RCC 7860 (cell line): ENCODE results near the gene RAI1.
"Not testable (repeated sequence)": the region's sequence is repeated elsewhere in the genome, so short reads cannot be mapped to it uniquely, and the experiment has no call there.

ENCODE experiments used
- DNase-seq: peaks from one replicate; pipeline ENCODE4 v3.0.0-alpha.2; 2015; ENCODE audit warnings: low spot score
- FAIRE-seq: peaks from 2 replicates; lab custom pipeline; 2012; peaks lifted over from hg19 to GRCh38; lab: Jason Lieb, UNC

RAI1 gene

DNA sequence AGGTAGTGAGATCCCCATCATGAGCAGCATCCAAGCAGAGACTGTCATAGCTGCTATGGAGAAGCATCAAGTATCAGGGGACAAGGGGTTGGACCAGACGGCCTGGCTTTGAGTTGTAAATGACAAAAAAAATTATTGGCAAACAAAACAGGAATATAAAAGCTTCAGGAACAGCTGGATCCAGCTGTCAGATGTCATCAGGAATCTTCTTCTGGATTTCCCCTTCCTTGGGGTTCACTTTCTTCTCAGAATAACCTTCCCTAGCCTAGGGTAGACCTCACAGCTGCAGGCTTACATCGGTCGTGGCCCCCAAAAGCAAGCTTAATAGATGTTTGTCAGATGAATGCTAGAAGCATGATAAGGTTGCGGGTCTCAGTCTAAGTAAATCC, 17.2 kb upstream of the RAI1 start:
- DNase-seq (no peak), FAIRE-seq (no peak)

DNA sequence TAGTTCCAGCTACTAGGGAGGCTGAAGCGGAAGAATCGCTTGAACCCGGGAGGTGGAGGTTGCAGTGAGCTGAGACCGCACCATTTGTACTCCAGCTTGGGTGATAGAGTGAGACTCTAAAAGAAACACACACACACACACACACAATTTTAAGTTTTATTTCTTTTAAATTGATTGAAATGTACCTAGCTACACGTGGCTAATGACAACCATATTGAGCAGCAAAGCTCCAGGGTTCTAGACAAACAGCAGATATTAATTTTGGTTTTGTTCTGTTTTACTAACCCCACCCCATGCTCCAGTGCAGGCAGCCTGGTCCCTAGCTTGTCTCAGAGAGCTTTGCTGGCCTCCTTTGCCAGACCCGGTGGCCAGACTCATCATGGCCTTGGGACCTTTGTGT, 16.0 kb upstream of the RAI1 start:
- FAIRE-seq = no peak
- DNase-seq = no peak

DNA sequence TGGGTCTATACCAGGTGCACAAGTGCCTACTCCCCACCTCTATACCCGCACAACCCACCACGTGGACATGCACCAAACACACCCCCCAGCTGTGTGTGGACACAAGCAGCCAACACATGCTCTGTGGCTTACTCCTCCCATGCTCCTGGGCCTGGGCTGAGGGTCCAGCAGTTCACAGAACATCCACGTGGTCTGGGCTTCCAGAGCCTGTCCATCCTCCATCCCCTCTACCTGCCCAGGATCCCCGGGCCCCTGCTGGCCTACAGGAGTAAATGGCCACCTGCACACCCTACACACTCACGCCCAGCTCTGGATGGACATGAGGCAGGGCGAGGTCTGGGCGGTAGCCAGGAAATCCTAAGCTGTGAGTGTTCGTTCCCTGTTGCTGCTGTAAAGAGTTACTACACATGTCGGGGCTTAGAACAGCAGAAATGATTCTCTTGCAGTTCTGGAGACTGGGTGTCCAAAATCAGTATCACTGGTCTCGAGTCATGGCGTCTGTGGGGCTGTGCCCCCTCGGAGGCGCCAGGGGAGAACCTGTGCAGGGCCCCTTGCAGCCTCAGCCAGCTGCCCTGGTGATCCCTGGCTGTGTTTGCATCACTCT, 15.0 kb upstream of the RAI1 start:
- DNase-seq = peak; percentile 5
- no peak for FAIRE-seq

DNA sequence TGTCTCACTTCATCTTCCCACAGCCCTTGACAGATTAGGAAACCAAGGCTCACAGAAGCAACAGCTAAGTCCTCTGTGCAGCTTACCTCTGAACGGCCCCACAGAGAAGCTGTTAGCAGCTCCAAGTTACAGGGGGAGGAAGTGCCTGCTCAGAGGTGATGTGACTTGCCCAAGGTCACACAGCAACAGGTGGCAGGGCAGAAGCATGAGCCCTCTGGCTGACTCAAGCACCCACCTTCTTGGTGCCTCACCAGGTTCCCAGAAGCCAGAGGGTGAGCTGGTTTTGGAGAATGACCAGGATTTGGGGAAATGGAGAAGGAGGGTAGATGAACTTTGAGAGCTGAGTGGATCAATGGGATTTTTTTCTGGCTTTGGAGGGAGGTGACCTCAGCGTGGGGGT, 14.0 kb upstream of the RAI1 start:
- FAIRE-seq (no peak), DNase-seq (no peak)

DNA sequence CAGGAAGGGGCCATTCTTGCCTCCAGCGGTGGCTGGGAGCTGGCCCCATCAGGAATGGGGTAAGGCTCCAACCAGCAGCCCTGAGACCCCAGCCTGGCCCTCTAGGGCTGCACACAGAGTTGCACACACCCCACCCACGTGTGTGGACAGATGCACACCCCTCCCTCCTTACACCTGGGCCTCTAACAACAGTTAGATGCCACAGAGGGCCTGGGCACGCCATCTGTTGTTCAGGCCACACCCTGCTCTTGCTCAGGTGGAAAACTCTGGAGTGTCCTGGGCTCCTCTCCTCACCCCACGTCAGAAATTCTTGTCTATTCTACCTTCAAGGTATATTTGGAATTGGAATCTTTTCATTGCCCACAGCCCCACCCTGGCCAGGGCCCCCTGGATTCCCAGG, 13.3 kb upstream of the RAI1 start:
- no peak for FAIRE-seq
- no peak for DNase-seq

DNA sequence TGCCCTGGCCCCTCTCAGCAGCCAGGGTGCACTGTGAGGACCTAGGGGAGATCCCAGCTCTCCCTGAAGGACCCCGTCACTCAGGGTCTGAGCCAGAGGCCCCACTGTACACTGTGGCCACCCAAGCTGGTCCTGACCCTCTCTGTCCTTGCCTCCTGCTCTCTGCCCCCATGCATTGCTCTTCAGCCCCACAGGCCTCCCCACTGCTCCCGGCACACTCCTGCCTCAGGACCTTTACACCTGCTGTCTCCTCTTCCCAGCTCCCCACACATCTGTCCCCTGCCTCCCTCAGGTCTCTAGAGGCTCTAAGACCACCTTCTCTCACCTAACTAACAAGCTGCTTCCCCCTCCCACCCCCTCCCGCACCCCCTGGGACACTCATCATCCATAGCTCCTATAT, 12.9 kb upstream of the RAI1 start:
- no peak for FAIRE-seq
- DNase-seq = no peak

DNA sequence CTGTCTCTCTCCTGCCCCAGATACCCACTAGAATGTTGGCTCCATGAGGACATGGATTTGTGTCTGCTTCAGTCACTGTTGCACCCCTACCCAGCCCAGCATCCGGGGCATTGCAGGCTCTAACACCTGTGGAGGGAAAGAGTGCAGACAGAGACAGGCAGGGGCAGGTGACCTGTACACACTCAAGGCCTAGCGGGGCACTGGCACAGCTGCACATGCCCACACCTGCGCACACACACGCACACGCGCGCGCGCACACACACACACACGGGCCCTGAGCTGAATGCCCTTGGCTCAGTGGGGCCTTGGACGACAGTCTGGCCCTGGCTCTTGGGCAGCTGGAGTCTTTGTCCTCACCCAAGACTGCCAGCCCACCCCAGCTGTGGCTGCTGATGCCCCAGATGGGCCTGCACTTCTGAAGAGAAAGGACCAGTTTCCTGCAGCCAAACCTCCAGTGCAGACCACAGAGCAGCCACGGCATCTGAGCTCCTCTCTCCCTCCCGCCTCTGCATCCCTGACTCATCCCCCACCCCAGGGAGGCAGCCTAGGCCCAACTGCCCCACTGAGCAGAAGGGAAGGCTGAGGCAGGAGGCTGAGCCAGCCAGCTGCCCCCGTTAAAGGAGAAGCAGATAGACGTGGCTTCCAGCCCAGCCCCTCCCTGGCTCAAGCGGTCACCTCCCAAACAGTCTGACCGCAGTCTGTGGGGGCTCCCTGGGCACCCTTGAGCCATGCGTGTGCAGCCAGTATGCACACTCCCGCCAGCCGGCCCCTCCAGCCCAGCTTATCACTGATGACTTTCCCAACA, 12.3 kb upstream of the RAI1 start:
- no peak for DNase-seq
- no peak for FAIRE-seq

DNA sequence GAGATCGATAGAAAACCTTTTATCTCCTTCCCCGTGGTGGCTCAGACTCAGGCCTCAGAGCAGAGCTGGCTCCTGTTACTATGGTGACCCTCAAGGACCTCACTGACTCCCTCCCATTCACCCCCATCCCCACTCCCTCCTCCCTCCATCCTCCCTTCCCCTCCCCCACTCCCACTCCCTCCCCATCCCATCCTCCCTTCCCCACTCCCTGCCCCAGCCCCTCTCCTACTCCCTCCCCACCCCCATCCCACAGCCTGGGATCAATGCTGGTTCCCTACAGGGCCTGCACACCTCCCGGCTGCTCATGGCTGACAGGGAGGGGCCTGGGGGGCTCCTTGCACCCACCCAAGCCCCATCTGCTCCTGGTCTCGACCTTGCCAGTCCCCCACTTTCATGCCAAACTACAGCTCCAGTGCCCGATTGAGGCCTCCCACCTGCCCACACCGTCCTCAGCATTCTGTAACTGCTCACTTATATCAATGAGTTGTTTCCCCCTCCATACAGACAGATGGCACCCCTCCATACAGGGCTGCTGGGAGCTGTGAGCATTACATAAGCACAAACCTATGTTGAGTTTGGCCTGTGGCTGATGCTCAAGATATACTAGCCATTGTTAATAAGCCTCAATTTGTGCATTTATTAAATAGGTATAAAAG, 11.6 kb upstream of the RAI1 start:
- DNase-seq (no peak), FAIRE-seq (no peak)

DNA sequence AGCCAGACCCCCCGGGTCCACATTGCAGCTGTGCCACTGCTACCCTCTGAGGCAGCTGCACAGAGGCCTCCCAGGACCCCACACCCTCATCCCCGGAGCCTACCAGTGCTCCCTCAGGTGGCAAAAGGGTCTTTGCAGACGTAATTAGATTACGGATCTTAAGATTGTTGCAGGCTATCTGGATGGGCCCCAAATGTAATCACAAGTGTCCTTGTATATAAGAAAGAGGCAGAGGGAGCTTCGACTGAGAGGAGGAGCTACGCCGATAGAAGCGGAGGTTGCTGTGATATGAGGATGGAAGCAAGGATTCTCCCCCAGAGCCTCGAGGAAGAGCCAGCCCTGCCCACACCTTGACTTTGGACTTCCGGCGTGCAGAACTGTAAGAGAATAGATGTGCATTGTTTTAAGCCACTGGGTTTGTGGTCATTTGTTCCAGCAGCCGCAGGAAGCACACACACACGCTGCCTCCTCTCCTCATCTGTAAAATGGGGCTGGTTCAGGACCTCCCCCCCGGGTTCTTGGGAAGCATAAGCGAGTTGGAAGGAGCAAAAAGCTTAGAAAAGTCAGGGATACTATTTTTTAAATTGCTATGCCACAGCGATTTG, 10.5 kb upstream of the RAI1 start:
- no peak for DNase-seq
- no peak for FAIRE-seq

DNA sequence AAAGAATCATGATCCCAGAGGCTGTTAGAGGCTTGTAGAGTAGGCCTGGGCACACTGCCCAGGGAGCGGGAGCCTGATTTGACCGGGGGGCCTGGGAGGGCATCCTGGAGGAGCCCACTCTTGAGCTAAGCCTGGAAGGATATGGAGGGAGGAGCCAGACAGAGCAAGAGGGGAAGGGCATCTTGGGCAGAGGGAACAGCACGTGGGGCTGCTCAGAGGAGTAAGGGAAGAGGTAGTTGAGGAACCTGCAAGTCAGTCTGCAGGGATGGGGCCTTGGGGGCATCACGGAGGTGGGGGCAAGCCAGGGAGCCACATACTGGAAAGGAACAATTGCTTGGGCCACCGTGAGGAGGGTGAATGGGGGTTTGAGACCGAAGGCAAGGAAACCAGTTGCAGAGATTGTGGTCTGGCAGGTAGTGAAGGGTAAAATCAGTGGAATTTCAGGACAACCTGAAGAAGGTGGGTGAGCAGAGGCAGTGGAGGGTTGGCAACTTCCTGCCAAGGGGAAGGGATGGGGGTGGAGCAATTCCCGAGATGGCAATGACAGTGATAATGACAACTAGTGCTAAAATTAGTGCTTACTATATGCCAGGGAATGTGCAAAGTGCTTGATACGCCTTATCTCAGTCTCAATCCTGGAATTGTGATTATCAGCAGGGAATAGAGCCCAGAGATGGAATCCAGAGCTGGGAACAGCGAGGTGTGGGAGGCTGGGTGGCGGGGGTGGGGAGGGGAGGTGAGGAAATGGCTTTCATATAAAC, 9.7 kb upstream of the RAI1 start:
- DNase-seq = no peak
- FAIRE-seq = no peak

DNA sequence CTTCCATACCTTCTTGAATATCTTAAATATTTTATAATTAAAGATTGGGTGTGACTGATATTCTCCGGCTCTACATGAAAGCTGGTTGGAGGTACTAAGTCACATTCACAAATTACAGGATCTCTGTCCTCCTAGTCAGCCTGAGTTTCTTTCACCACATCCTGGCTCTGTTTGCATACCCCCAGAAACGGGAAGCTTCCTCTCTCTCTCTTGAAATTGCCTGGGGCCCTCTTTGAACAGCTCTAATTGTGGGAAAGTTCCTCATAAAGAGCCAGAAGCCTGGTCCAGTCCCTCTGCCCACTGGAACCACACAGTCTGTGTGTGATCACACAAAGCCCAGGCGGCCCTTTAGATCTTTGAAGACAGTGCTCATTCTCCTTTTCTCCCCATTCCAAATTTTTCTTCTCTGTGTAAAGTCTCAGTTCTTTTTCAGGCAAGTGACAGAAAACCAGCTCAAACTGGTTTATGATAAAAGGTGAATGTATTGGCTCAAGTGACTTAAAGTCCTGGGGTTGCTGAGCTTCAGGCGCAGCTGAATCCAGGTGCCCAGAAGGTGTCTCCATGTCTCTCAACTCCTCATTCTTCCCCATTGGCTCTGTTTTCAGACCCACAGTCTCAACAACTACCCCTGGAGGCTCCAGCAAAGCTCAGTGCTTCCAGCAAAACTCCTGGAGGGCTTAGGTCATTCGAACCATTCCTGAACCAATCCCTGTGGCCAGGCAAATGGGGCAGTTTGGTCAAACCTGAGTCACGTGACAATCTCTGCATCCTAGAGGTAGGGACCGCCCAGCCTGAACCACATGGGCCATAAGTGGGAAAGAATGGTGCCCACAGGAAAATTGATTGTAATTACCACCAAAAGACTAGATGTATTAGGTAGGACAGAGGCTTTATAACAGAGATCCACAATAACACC, 8.5 kb upstream of the RAI1 start:
- no peak for DNase-seq
- no peak for FAIRE-seq

DNA sequence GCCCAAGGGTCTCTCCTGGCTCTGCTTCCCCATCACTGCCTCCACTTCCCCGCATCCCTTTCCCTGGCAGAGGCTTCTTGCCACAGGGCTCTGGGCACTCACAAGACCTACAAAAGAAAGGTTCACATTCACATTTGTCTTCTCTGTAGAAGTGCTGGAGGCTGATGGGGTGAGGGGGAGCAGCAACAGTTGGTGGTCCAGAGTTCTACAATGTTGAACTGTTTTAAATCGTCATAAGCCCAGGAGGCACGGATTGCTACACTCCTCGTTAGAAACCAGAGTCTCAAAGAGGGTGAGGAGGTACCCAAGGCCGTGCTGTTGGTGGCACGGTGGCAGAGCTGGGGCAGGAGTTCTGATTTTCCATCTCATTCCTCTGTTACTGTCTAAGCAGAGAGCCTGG, 5.8 kb upstream of the RAI1 start:
- FAIRE-seq (no peak), DNase-seq (no peak)

DNA sequence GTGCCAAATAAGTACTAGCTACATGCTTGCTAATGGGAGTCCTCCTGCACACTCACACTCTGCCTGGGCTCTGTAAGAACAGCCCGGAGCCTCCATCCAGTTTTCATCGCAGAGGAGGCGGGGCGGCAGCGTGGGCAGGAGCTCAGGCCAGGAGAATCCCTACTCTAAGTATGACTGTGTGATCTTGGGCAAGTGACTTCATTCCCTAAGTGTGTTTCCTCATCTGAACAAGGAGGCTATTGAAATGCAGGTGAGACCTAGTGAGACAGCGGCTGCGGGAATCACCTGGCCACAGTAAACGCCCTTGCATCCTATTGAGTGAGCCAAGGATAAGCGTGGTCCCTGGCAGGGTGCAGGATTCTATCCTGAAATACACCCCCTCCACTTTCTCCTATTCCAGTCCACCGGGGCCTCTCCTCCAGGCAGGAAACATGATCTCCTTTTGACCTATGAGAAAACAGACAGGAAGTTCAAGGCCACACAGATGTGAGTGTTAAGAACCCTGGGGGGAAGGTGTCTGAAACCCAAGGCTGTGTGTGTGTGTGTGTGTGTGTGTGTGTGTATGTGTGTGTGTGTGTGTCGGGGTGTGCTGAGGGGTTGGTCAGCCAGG, 5.2 kb upstream of the RAI1 start:
- DNase-seq = no peak
- no peak for FAIRE-seq

DNA sequence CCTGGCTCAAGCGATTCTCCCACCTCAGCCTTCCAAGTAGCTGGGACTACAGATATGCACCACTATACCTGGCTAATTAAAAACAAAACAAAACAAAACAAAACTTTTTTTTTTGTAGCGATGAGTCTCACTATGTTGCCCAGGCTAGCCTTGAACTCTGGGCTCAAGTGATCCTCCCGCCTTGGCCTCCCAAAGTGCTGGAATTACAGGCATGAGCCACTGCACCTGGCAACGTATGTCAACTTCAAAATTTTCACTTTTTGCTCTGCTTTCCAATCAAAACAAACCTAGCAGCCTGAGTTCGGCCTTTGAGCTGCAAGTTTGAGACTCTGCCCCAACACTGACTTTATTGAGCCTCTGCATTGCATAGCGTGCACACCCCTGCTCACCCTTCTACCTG, 4.5 kb upstream of the RAI1 start:
- DNase-seq = no peak
- FAIRE-seq = no peak

DNA sequence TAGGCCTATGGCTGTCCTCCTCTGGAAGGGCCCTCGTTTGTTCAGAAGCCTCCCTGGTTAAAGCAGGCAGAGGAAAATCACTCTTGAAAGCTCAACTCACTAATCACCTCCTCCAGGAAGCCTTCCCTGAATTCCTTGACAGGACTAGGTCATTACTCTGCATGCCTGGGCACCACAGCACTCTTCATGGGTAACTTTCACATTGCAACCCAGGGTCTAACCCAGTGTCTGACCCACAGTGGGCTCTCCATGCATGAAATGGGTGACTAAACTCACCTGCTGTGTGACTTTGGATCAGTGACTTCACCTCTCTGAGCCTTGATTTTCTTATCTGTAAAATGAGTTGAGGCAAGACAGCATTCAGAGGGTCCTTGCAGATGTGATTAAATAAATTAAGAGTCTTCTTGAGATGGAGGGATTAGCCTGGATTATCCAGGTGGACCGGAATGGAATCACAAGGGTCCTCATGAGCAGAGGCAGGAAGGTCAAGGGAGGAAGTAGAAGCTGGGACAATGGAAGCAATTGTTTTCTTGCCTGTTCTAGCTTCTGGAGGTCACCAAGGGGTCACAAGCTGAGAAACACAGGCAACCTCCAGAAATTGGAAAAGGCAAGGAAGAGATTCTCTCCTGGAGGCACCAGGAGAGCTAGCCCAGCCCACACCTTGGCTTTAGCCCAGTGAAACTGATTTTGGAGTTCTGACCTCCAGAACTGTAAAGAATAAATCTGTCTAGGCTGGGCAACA, 3.8 kb upstream of the RAI1 start:
- no peak for DNase-seq
- FAIRE-seq = no peak

DNA sequence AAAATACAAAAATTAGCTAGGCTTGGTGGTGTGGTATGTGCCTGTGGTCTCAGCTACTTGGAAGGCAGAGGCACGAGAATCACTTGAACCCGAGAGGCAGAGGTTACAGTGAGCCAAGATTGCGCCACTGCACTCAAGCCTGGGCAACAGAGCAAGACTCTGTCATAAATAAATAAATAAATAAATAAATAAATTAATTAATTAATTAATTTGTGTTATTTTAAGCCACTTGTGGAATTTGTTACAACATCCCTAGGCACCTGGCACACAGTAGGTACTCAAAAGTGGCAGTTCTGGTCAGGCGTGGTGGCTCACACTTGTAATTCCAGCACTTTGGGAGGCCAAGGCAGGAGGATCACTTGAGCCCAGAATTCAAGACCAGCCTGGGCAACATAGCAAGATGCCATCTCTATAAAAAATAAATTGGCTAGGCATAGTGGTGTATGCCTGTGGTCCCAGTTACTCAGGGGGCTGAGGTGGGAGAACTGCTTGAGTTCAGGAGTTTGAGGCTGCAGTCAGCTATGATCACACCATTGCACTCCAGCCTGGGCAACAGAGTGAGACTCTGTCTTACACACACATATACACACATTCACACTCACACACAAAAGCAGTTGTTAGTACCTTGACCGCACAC, 3.1 kb upstream of the RAI1 start:
- not testable (repeated sequence) for DNase-seq, FAIRE-seq

DNA sequence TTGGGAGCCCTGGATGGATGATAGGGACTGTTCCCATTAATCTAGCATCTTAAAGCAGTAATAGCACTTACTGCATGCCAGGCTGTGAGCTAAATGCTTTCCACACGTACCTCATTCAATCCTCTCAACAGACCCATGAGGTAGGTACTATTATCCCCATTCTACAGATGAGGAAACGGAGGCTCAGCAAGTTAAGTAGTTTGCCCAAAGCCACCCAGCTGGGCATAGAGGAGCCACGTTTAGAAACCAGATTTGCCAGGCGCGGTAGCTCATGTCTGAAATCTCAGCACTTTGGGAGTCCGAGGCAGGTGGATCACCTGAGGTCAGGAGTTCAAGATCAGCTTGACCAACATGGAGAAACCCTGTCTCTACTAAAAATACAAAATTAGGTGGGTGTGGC, 2.0 kb upstream of the RAI1 start:
- no peak for FAIRE-seq
- DNase-seq = no peak

DNA sequence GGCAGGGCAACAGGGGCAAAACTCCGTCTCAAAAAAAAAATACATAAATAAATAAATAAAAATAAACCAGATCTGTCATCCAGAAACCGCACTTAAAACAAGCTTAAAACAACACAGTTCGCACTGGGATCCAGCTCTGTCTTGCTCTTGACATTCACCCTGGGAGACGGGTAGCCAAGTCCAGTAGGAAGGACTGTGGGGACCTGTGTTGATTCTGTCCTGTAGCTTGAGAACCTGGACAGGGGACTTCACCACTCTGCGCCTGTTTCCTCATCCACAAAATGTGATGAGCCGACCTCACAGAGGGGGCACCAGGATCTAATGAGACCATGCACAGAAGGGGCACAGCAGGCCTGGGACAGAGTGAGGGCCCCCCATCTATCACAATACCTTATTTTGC, 1.5 kb upstream of the RAI1 start:
- DNase-seq = no peak
- FAIRE-seq = no peak
